GM11168 (cell line): ENCODE results near the gene HAND2.

ENCODE experiments used
- in situ Hi-C: fragments of 300-500 bp; cut with MboI; formaldehyde crosslinking; loops from one replicate; pipeline ENCODE4 v1.12.0; 2022; ENCODE audit warnings: low sequenced_read_pairs; ENCODE audit not compliant: unreplicated experiment

The HAND2 gene

GRCh38 chr4:173537613-173538147, 7.7 kb upstream of the HAND2 start:
- in situ Hi-C loops: no loop called here

- in situ Hi-C loops: no loop called here
Observed at GRCh38 chr4:173536808-173537429, 6.9 kb upstream of the HAND2 start.

GRCh38 chr4:173535957-173536356, 5.9 kb upstream of the HAND2 start:
- in situ Hi-C loops: no loop called here

- in situ Hi-C loops: no loop called here
Observed at GRCh38 chr4:173535165-173535902, 5.3 kb upstream of the HAND2 start.

- in situ Hi-C loops: no loop called here
Observed at GRCh38 chr4:173534434-173534833, 4.4 kb upstream of the HAND2 start.

- in situ Hi-C loops: no loop called here
Observed at GRCh38 chr4:173532725-173533511, 2.9 kb upstream of the HAND2 start.

GRCh38 chr4:173531086-173531965, 1.3 kb upstream of the HAND2 start:
- in situ Hi-C loops: no loop called here

GRCh38 chr4:173530326-173531085, 477 bp upstream of the HAND2 start:
- in situ Hi-C loops: no loop called here

- in situ Hi-C loops: no loop called here
Observed at GRCh38 chr4:173528378-173529321, 1.4 kb downstream of the HAND2 start.

- in situ Hi-C loops: no loop called here
Observed at GRCh38 chr4:173527103-173527891, 2.7 kb downstream of the HAND2 start.

GRCh38 chr4:173526724-173527102, 3.3 kb downstream of the HAND2 start:
- in situ Hi-C loops: no loop called here

GRCh38 chr4:173526027-173526482, 4.0 kb downstream of the HAND2 start:
- in situ Hi-C loops: no loop called here

GRCh38 chr4:173525118-173526011, 4.7 kb downstream of the HAND2 start:
- in situ Hi-C loops: no loop called here

GRCh38 chr4:173524218-173525117, 5.6 kb downstream of the HAND2 start:
- in situ Hi-C loops: no loop called here

GRCh38 chr4:173522951-173523395, 7.1 kb downstream of the HAND2 start:
- in situ Hi-C loops: no loop called here
